Measurements from ENCODE around the gene TBXA2R.

The TBXA2R gene

DNA sequence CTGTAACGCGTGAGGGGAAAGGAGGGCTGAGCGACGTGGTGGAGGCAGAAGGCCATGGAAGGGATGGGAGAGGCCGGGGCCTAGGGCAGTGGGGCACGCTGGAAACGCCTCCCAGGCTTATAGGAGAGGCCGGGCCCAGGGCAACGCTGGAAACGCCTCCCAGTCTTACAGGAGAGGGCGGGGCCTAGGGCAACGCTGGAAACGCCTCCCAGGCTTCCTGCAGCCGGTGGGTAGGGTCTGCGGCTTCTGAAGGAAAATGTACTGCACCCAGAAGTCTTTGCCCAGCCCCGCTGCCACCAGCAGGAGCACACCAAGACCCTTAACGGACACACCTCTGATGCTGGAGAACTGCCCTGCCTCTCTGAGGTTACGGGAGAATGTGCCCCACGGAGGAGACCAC lies 10.8 kb upstream of the TBXA2R start:
- no peak overlapping the region for H3K27ac ChIP-seq (ENCODE audit: low read depth, low read length)
- H3K9ac ChIP-seq (ENCODE audit: low read length): no peak overlapping the region
- H3K9me3 ChIP-seq (ENCODE audit: control insufficient read depth, insufficient read depth, low read depth, low read length): no peaks in the 10 kb centered on the region
- H3K27me3 ChIP-seq (ENCODE audit: control insufficient read depth, insufficient read depth, low read length): no peaks in the 10 kb centered on the region
- peaks cover 56% of the 10 kb centered on the region for H3K36me3 ChIP-seq (ENCODE audit: control insufficient read depth, insufficient read depth, low read length)
- H3K4me1 ChIP-seq (ENCODE audit: control insufficient read depth, insufficient read depth, low read length): peaks cover 3% of the 10 kb centered on the region; the same call in 1 of the 2 replicates
- no peak overlapping the region for H3K4me3 ChIP-seq (ENCODE audit: low read depth, low read length)

DNA sequence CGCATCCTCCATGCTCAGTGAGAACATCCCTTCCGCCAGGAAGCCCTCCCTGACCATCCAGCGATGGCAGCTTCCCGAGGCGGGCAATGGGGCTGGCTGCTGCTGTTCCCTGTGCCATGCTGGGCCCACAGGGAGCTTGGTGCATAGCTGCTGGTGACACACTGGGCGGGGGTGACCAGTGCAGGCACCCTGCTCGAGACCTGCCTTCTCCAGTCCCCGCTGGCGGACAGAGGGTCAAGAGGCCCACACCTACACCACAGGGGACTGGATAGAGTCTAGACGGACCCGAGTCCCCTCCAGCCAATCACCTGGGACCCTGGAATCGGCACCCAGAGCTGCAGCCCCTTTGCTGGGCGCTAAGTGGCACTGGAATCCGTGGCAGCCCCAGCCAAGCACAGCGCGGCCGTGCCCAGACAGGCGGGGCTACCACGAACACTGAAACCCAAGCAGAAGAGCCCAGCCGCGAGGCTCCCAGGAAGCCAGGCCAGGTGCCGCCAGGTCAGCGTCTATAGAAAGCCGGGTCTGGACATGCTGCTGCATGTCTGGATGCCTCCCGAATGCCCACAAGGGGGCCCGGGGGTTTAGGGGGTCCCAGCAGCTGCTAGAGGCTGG lies 9.0 kb upstream of the TBXA2R start:
- peaks cover 3% of the 10 kb centered on the region; the same call in 1 of the 2 replicates for H3K4me1 ChIP-seq (ENCODE audit: control insufficient read depth, insufficient read depth, low read length)
- no peaks in the 10 kb centered on the region for H3K9me3 ChIP-seq (ENCODE audit: control insufficient read depth, insufficient read depth, low read depth, low read length)
- no peak overlapping the region for H3K27ac ChIP-seq (ENCODE audit: low read depth, low read length)
- H3K27me3 ChIP-seq (ENCODE audit: control insufficient read depth, insufficient read depth, low read length): no peaks in the 10 kb centered on the region
- H3K9ac ChIP-seq (ENCODE audit: low read length): no peak overlapping the region
- H3K4me3 ChIP-seq (ENCODE audit: low read depth, low read length): no peak overlapping the region
- H3K36me3 ChIP-seq (ENCODE audit: control insufficient read depth, insufficient read depth, low read length): peaks cover 63% of the 10 kb centered on the region

DNA sequence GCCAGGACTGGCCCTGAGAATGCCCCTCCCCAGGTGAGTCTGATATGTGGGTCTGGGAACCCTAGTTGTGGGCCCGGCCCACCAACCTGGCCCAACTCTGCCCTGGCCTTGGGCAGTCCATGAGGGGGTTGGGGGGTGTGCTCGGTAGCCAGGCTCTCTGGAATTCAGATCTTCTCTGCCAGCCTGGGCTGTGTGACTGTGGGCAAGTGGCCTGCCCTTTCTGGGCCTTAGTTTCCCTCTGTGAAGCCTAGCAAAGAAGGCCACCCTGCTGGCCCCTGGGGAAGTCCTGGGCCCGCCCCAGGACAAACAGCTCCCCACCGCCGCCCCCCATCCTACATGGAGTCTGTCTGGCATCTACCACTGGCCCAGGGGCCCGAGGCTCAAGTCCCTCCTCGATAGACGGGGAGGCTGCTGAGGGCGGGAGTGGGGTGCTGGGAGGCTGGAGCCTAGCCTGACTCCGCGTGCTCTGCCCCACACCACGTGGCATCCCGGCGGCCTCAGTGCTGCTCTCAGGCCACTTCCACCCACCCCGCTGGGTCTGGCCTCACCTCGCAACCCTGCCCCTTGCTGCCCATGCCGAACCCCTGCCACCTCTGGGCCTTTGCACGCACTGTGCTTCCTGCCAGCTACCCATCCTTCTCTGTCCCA lies 8.3 kb upstream of the TBXA2R start:
- H3K4me3 ChIP-seq (ENCODE audit: low read depth, low read length): no peak overlapping the region
- H3K36me3 ChIP-seq (ENCODE audit: control insufficient read depth, insufficient read depth, low read length): peaks cover 64% of the 10 kb centered on the region
- no peaks in the 10 kb centered on the region for H3K27me3 ChIP-seq (ENCODE audit: control insufficient read depth, insufficient read depth, low read length)
- H3K9me3 ChIP-seq (ENCODE audit: control insufficient read depth, insufficient read depth, low read depth, low read length): no peaks in the 10 kb centered on the region
- no peak overlapping the region for H3K27ac ChIP-seq (ENCODE audit: low read depth, low read length)
- no peak overlapping the region for H3K9ac ChIP-seq (ENCODE audit: low read length)
- H3K4me1 ChIP-seq (ENCODE audit: control insufficient read depth, insufficient read depth, low read length): peaks cover 3% of the 10 kb centered on the region; the same call in 1 of the 2 replicates

DNA sequence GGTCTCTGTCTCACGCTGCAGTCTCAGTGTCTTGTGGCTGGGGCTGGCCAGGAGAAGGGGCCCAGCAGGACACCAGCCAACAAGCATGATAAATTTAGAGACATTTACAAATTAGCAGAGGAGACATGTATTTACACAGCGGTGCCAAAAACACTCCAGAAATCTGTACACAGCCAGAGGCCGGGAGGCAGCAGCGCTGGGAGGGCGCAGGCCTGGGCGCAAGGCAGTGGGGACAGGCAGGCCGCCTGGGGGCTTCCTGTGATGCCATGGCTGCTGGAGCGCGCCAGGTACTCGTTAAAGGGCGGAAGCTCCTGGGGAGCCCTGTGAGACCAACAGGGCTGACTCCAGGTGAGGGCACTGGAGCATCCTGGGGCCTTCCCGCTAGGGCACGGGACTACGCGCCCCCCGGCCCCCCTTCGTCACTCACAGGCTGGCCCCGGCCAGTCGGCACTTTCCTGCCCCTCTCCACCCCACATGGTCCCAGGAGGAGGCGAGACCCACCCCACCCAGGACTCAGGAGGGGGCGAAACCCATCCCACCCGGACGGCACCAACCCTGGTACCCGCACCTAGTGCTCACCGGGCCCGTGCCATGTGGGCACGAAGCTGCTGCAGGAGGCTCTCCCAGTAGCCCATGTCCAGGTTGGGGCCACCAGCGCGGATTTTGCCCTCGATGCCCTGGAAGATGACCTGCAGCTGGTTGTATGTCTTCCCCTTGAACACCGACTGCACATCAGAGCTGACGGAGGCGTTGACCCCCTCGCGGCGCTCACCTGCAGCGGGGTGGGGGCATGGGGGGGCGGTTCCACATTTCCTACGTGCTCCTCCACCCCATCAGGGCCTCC lies 7.4 kb upstream of the TBXA2R start:
- Histone ChIP-seq H3K9me3 (ENCODE audit: control insufficient read depth, insufficient read depth, low read depth, low read length) (no peaks in the 10 kb centered on the region), H3K36me3 (ENCODE audit: control insufficient read depth, insufficient read depth, low read length) (peaks cover 59% of the 10 kb centered on the region), H3K27me3 (ENCODE audit: control insufficient read depth, insufficient read depth, low read length) (no peaks in the 10 kb centered on the region), H3K9ac (ENCODE audit: low read length) (no peak overlapping the region), H3K4me1 (ENCODE audit: control insufficient read depth, insufficient read depth, low read length) (peaks cover 3% of the 10 kb centered on the region; the same call in 1 of the 2 replicates), H3K4me3 (ENCODE audit: low read depth, low read length) (no peak overlapping the region), H3K27ac (ENCODE audit: low read depth, low read length) (no peak overlapping the region)

DNA sequence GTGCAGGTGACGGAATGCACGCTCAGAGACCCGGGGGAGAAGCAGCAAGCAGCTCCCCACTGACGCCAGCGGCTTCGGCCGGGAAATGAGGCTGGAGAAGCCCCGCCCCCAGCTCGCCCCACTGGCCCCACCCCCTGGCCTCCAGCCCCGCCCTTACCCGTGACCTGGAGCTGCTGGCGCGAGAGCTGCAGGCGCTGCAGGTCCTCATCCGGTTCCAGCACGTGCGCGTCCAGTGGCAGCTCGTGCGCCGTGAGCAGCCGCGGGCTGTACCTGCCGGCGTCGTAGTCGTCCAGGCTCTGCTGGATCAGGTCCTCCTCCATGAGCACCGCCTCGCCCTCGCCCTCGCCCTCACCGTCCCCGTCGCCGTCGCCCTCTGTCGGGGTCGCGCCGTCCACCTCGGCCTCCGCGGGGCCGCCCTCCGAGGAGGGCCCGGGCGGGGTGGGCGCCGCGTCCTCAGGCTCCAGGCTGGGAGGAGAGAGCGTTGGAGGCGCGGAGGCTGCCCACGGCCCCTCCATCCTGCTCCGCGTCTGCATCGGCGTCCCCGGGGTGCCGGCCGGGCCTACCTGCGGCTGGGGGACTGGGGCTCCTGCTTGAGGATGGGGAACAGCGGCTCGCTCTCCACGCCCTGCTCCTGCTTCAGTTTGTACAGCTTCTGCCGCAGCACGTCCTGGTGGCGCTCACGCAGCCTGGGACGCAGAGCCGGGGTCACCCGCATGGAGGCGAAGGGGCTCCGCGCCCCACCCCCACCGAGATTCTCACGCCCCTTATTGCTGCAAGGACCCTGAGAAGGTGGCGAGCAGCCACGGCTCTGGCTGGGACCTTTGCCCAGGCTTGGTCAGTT lies 6.4 kb upstream of the TBXA2R start:
- H3K9ac ChIP-seq (ENCODE audit: low read length): no peak overlapping the region
- H3K36me3 ChIP-seq (ENCODE audit: control insufficient read depth, insufficient read depth, low read length): peaks cover 55% of the 10 kb centered on the region
- no peak overlapping the region for H3K27ac ChIP-seq (ENCODE audit: low read depth, low read length)
- H3K4me1 ChIP-seq (ENCODE audit: control insufficient read depth, insufficient read depth, low read length): peaks cover 4% of the 10 kb centered on the region; the same call in 1 of the 2 replicates
- no peaks in the 10 kb centered on the region for H3K27me3 ChIP-seq (ENCODE audit: control insufficient read depth, insufficient read depth, low read length)
- no peak overlapping the region for H3K4me3 ChIP-seq (ENCODE audit: low read depth, low read length)
- no peaks in the 10 kb centered on the region for H3K9me3 ChIP-seq (ENCODE audit: control insufficient read depth, insufficient read depth, low read depth, low read length)

DNA sequence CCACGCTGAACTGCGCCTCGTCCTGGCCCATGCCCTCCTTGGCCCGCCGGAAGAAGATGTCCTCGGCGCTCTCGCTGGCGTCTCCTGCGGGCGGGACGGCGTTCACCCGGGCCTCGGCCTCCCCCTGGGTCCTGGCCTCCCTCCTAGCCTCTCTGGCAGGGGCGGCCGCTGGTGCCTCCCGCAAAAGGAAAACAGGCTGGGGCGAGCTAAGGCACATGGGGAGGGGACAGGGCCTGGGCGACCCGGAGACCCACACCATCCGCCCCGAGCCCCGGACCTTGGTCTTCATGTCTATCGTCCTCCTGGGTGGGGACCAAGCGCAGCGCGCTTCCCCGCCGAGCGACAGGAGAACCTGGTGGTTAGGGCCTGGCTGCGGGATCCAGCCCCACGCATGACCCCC lies 5.7 kb upstream of the TBXA2R start:
- Histone ChIP-seq H3K36me3 (ENCODE audit: control insufficient read depth, insufficient read depth, low read length) (peaks cover 54% of the 10 kb centered on the region), H3K9me3 (ENCODE audit: control insufficient read depth, insufficient read depth, low read depth, low read length) (no peaks in the 10 kb centered on the region), H3K4me3 (ENCODE audit: low read depth, low read length) (no peak overlapping the region), H3K27ac (ENCODE audit: low read depth, low read length) (no peak overlapping the region), H3K4me1 (ENCODE audit: control insufficient read depth, insufficient read depth, low read length) (peaks cover 8% of the 10 kb centered on the region; the same call in 1 of the 2 replicates), H3K27me3 (ENCODE audit: control insufficient read depth, insufficient read depth, low read length) (no peaks in the 10 kb centered on the region), H3K9ac (ENCODE audit: low read length) (no peak overlapping the region)

DNA sequence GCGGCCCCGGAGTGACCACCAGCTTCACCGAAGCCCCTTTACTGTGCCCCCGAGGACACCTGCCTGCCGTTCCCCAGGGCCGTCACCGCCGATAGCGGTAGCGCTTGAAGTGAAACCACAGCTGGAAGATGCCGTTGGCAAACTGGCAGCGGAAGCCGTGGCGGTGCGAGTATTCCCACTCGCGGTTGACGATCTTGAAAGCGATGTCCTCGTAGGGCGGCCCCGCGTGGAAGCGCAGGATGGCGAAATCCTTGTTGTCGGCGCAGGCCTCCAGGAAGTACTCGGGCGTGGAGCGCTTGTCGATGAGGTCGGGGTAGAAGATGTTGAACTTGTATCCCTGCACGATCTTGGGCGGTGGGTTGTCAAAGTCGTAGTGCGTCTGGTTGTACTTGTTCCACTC lies 5.2 kb upstream of the TBXA2R start:
- Histone ChIP-seq H3K9me3 (ENCODE audit: control insufficient read depth, insufficient read depth, low read depth, low read length) (no peaks in the 10 kb centered on the region), H3K4me3 (ENCODE audit: low read depth, low read length) (no peak overlapping the region), H3K27me3 (ENCODE audit: control insufficient read depth, insufficient read depth, low read length) (no peaks in the 10 kb centered on the region), H3K4me1 (ENCODE audit: control insufficient read depth, insufficient read depth, low read length) (peaks cover 8% of the 10 kb centered on the region; the same call in 1 of the 2 replicates), H3K27ac (ENCODE audit: low read depth, low read length) (no peak overlapping the region), H3K9ac (ENCODE audit: low read length) (no peak overlapping the region), H3K36me3 (ENCODE audit: control insufficient read depth, insufficient read depth, low read length) (peaks cover 49% of the 10 kb centered on the region)

DNA sequence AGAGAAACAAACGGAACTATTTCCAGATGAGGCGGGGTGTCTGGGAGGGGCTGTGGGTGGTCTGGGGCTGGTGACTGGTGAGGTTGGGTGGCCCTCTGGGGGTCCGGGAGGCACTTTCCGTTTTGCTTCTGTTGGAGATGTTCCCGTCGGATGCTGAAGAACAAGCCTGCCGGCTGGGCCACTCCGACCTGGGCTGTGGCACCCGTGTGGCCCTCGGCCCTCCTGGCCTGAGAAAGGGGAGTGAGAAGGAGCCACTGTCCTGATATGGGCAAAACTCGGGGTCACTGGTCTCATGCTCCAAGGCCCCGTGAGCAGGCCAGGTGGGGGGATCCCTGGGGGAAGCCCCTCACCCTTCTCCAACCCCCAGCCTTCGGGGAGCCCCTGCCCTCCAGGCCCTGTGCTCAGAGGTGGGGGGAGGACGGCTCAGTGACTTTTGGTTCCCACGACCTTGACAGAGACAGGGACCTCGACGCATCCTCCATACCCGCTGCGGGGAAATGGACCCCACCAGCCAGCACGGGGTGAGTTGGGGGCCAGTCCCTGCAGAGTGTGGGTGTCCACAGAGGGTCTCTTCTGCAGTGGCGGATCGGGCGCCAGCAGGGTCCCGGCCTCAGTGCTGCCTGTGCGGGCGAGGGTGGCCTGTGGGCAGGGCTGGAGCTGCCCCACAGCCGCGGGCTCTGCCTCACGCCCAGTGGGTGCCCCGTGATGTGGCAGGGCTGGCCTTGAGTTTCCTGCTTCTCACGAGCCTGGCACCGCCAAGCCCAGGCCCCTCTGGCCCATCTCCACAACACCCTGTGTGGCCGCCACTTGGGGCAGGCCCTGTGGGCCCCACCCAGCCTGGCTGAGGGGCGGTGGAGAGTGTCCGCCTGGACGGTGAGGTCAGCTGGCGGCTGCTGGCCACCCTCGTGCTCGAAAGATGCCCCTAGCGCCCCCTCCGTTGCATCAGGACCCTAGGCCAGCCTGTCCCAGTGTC lies 4.4 kb upstream of the TBXA2R start:
- peaks cover 48% of the 10 kb centered on the region for H3K36me3 ChIP-seq (ENCODE audit: control insufficient read depth, insufficient read depth, low read length)
- no peak overlapping the region for H3K27ac ChIP-seq (ENCODE audit: low read depth, low read length)
- H3K4me1 ChIP-seq (ENCODE audit: control insufficient read depth, insufficient read depth, low read length): peaks cover 8% of the 10 kb centered on the region; the same call in 1 of the 2 replicates
- H3K4me3 ChIP-seq (ENCODE audit: low read depth, low read length): no peak overlapping the region
- H3K9me3 ChIP-seq (ENCODE audit: control insufficient read depth, insufficient read depth, low read depth, low read length): no peaks in the 10 kb centered on the region
- no peak overlapping the region for H3K9ac ChIP-seq (ENCODE audit: low read length)
- peaks cover 2% of the 10 kb centered on the region for H3K27me3 ChIP-seq (ENCODE audit: control insufficient read depth, insufficient read depth, low read length)

DNA sequence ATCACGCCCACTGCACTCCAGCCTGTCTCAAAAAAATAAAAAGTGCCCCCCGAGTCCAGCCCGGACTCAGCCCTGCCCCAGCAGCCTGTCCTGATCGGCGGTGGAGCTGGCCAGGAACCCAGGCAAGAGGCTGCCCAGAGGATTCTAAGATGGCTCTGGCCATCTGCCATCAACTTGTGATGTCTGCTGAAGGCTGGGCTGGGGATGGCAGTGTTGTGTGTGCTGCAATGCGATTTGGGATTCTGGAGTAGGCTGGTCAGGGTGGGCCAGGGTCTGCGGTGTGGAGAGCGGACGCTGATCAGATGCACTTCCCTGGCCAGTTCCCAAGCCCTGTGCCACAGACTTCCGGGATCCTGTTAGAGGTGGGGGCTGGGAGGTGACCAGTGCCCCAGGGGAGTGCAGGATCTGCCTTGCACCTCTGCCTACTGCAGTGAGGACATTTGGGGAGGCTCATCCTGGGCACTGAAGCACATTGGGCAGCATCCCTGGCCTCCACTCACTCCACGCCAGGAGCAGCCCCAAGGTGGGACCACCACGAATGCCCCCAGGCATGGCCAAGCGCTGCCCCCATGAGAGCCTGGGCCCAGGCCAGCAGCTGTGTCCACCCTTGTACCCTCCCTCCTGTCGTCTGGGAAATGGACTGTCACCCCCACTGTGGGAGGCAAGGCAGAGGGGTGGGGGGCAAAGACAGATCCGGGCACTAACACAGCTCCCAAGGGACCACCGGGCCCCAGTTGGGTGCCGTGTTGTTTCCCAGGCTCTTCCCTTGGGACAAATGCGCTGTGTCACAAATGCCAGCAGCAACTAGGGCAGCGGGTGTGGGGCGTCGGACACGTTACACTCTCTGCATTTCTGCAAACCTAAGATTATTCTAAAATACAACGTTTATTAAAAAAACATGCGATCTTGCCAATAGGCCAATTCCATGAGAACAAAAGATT lies 3.4 kb upstream of the TBXA2R start:
- no peaks in the 10 kb centered on the region for H3K9me3 ChIP-seq (ENCODE audit: control insufficient read depth, insufficient read depth, low read depth, low read length)
- H3K4me1 ChIP-seq (ENCODE audit: control insufficient read depth, insufficient read depth, low read length): peaks cover 8% of the 10 kb centered on the region; the same call in 1 of the 2 replicates
- no peak overlapping the region for H3K9ac ChIP-seq (ENCODE audit: low read length)
- peaks cover 40% of the 10 kb centered on the region for H3K36me3 ChIP-seq (ENCODE audit: control insufficient read depth, insufficient read depth, low read length)
- no peak overlapping the region for H3K27ac ChIP-seq (ENCODE audit: low read depth, low read length)
- H3K27me3 ChIP-seq (ENCODE audit: control insufficient read depth, insufficient read depth, low read length): peaks cover 12% of the 10 kb centered on the region
- H3K4me3 ChIP-seq (ENCODE audit: low read depth, low read length): no peak overlapping the region

Data from HUES6 (cell line).